Activated CD4-positive, alpha-beta memory T cell treated with anti-CD3 and anti-CD28 coated beads for 36 hours (primary cell): ENCODE data around the gene TBX4. TPM values are rescaled to one million over a fixed set of nuclear protein-coding genes. Genes with fewer than 3 reads are reported as not detected.

ENCODE experiments used
- CTCF ChIA-PET: fragments of 350-600 bp; sonication (Branson Sonifier 250); formaldehyde crosslinking; loops from one replicate; lab custom pipeline; 2021; ENCODE audit warnings: antibody characterized with exemption, inconsistent platforms; lab: Charles Lee
- POLR2A ChIA-PET: fragments of 350-600 bp; sonication (Branson Sonifier 250); formaldehyde crosslinking; loops from one replicate; lab custom pipeline; 2021; ENCODE audit warnings: antibody characterized with exemption; lab: Charles Lee
- DNase-seq: peaks from one replicate; pipeline ENCODE4 v3.0.0-alpha.2; 2020
- H3K27ac Mint-ChIP-seq: one replicate; pipeline ENCODE4 v1.8.0; 2021; ENCODE audit warnings: mixed read lengths
- H3K27me3 Mint-ChIP-seq: one replicate; pipeline ENCODE4 v1.8.0; 2021; ENCODE audit warnings: mixed read lengths
- H3K36me3 Mint-ChIP-seq: one replicate; pipeline ENCODE4 v1.8.0; 2021; ENCODE audit warnings: mixed read lengths
- H3K4me1 Mint-ChIP-seq: one replicate; pipeline ENCODE4 v1.8.0; 2021; ENCODE audit warnings: low read depth, mixed read lengths
- H3K4me3 Mint-ChIP-seq: one replicate; pipeline ENCODE4 v1.8.0; 2021; ENCODE audit warnings: mild to moderate bottlenecking, mixed read lengths
- H3K9me3 Mint-ChIP-seq: one replicate; pipeline ENCODE4 v1.8.0; 2021; ENCODE audit warnings: mixed read lengths
- intact Hi-C: fragments of 100-400 bp; cut with micrococcal nuclease; formaldehyde crosslinking; loops from one replicate; pipeline ENCODE4 v1.15.1; 2023
- total RNA-seq, 2 experiments: library from RNA; stranded (reverse); gene quantifications; one replicate each; pipeline ENCODE4 v1.2.3, GENCODE V29; 2021

The TBX4 gene
- total RNA-seq, 2 experiments from 2014 or later: not detected

- intact Hi-C loops: loop anchor here (5.0 kb wide), 1 partner anchor 418 kb away; no protein-coding TSS in a partner anchor
- H3K4me3 Mint-ChIP-seq: no peak overlapping the region
- DNase-seq: no peak
- H3K4me1 Mint-ChIP-seq: peaks cover 17% of the 10 kb centered on the region
- POLR2A ChIA-PET: no interaction called here
- H3K27me3 Mint-ChIP-seq: peaks cover 20% of the 10 kb centered on the region
- no peak overlapping the region for H3K27ac Mint-ChIP-seq
- CTCF ChIA-PET: interaction anchor here (0.6 to 3.4 kb wide), 10 partner anchors 11 to 1297 kb away, joined by 3 to 25 read pairs (median 3); no protein-coding TSS in a partner anchor
- no peaks in the 10 kb centered on the region for H3K36me3 Mint-ChIP-seq
- H3K9me3 Mint-ChIP-seq: no peaks in the 10 kb centered on the region
Measured at GRCh38 chr17:61414141-61414935, 37.9 kb upstream of the TBX4 start.

- Mint-ChIP-seq H3K4me3 (no peak overlapping the region), H3K27me3 (peaks cover 18% of the 10 kb centered on the region), H3K36me3 (no peaks in the 10 kb centered on the region), H3K4me1 (peaks cover 16% of the 10 kb centered on the region), H3K27ac (no peak overlapping the region), H3K9me3 (no peaks in the 10 kb centered on the region)
- ChIA-PET CTCF (interaction anchor here (0.6 to 1.4 kb wide), 3 partner anchors 10 to 135 kb away, joined by 3 to 6 read pairs (median 3); no protein-coding TSS in a partner anchor), POLR2A (no interaction called here)
- intact Hi-C loops: loop anchor here (5.0 kb wide), 1 partner anchor 417 kb away; no protein-coding TSS in a partner anchor
- no peak for DNase-seq
Measured at GRCh38 chr17:61414936-61415251, 37.3 kb upstream of the TBX4 start.

GRCh38 chr17:61415374-61416210 is 36.6 kb upstream of the TBX4 start:
- Mint-ChIP-seq H3K36me3 (no peaks in the 10 kb centered on the region), H3K27ac (no peak overlapping the region), H3K4me1 (peaks cover 9% of the 10 kb centered on the region), H3K27me3 (peaks cover 15% of the 10 kb centered on the region), H3K9me3 (no peaks in the 10 kb centered on the region), H3K4me3 (no peak overlapping the region)
- DNase-seq: no peak
- POLR2A ChIA-PET: no interaction called here
- CTCF ChIA-PET: interaction anchor here (0.7 to 1.7 kb wide), 4 partner anchors 32 to 695 kb away, joined by 3 to 6 read pairs (median 4); no protein-coding TSS in a partner anchor
- intact Hi-C loops: loop anchor here (1.0 kb wide), 1 partner anchor 136 kb away; no protein-coding TSS in a partner anchor

- ChIA-PET CTCF (interaction anchor here (1.0 to 1.7 kb wide), 2 partner anchors 158 to 696 kb away, joined by 3 to 4 read pairs; no protein-coding TSS in a partner anchor), POLR2A (no interaction called here)
- H3K4me1 Mint-ChIP-seq: peaks cover 7% of the 10 kb centered on the region
- H3K36me3 Mint-ChIP-seq: no peaks in the 10 kb centered on the region
- no peak overlapping the region for H3K27ac Mint-ChIP-seq
- no peaks in the 10 kb centered on the region for H3K9me3 Mint-ChIP-seq
- no peak for DNase-seq
- intact Hi-C loops: loop anchor here (1.0 kb wide), 1 partner anchor 135 kb away; no protein-coding TSS in a partner anchor
- no peak overlapping the region for H3K4me3 Mint-ChIP-seq
- H3K27me3 Mint-ChIP-seq: peaks cover 16% of the 10 kb centered on the region
Measured at GRCh38 chr17:61416211-61416539, 36.0 kb upstream of the TBX4 start.

- POLR2A ChIA-PET: no interaction called here
- intact Hi-C loops: loop anchor here (1.0 kb wide), 1 partner anchor 135 kb away; no protein-coding TSS in a partner anchor
Measured at GRCh38 chr17:61416540-61417363, 35.5 kb upstream of the TBX4 start.

GRCh38 chr17:61418449-61418848 is 33.8 kb upstream of the TBX4 start:
- ChIA-PET CTCF (interaction anchor here (1.1 to 2.5 kb wide), 3 partner anchors 55 to 166 kb away, joined by 3 to 9 read pairs (median 3); no protein-coding TSS in a partner anchor), POLR2A (no interaction called here)
- no peaks in the 10 kb centered on the region for H3K9me3 Mint-ChIP-seq
- H3K27me3 Mint-ChIP-seq: peaks cover 24% of the 10 kb centered on the region
- intact Hi-C loops: no loop called here
- DNase-seq: no peak
- no peak overlapping the region for H3K4me3 Mint-ChIP-seq
- H3K27ac Mint-ChIP-seq: no peak overlapping the region
- H3K36me3 Mint-ChIP-seq: no peaks in the 10 kb centered on the region
- peaks cover 4% of the 10 kb centered on the region for H3K4me1 Mint-ChIP-seq

More at GRCh38 chr17:61416540-61417363, 35.5 kb upstream of the TBX4 start:
- CTCF ChIA-PET: interaction anchor here (0.7 to 1.7 kb wide), 11 partner anchors 11 to 696 kb away, joined by 3 to 4 read pairs (median 3); partner anchors contain the start of gene TBX4
- Mint-ChIP-seq H3K36me3 (no peaks in the 10 kb centered on the region), H3K4me3 (no peak overlapping the region), H3K27me3 (peaks cover 17% of the 10 kb centered on the region), H3K27ac (no peak overlapping the region), H3K4me1 (peaks cover 4% of the 10 kb centered on the region), H3K9me3 (no peaks in the 10 kb centered on the region)
- DNase-seq: peak; percentile 77

- intact Hi-C loops: no loop called here
- Mint-ChIP-seq H3K27ac (no peak overlapping the region), H3K4me3 (no peak overlapping the region), H3K9me3 (no peaks in the 10 kb centered on the region), H3K4me1 (peaks cover 4% of the 10 kb centered on the region), H3K36me3 (no peaks in the 10 kb centered on the region), H3K27me3 (peaks cover 22% of the 10 kb centered on the region)
- no peak for DNase-seq
- ChIA-PET POLR2A (no interaction called here), CTCF (interaction anchor here (1.5 to 2.5 kb wide), 2 partner anchors 131 to 699 kb away, joined by 3 to 9 read pairs; no protein-coding TSS in a partner anchor)
Measured at GRCh38 chr17:61419496-61420046, 32.7 kb upstream of the TBX4 start.

GRCh38 chr17:61420052-61420451 is 32.2 kb upstream of the TBX4 start:
- no peak for DNase-seq
- peaks cover 22% of the 10 kb centered on the region for H3K27me3 Mint-ChIP-seq

GRCh38 chr17:61420745-61421398 is 31.4 kb upstream of the TBX4 start:
- ChIA-PET CTCF (interaction anchor here (0.7 to 2.5 kb wide), 3 partner anchors 27 to 418 kb away, joined by 3 to 9 read pairs (median 3); no protein-coding TSS in a partner anchor), POLR2A (no interaction called here)
- intact Hi-C loops: no loop called here
- H3K9me3 Mint-ChIP-seq: no peaks in the 10 kb centered on the region
- peaks cover 4% of the 10 kb centered on the region for H3K4me1 Mint-ChIP-seq
- H3K36me3 Mint-ChIP-seq: no peaks in the 10 kb centered on the region
- H3K4me3 Mint-ChIP-seq: no peak overlapping the region
- no peak overlapping the region for H3K27ac Mint-ChIP-seq
- DNase-seq: no peak
- H3K27me3 Mint-ChIP-seq: peaks cover 27% of the 10 kb centered on the region

More at GRCh38 chr17:61420052-61420451, 32.2 kb upstream of the TBX4 start:
- intact Hi-C loops: no loop called here
- Mint-ChIP-seq H3K9me3 (no peaks in the 10 kb centered on the region), H3K4me3 (no peak overlapping the region), H3K4me1 (peaks cover 4% of the 10 kb centered on the region), H3K36me3 (no peaks in the 10 kb centered on the region), H3K27ac (no peak overlapping the region)
- ChIA-PET CTCF (interaction anchor here (1.5 to 2.5 kb wide), 2 partner anchors 130 to 699 kb away, joined by 3 to 9 read pairs; no protein-coding TSS in a partner anchor), POLR2A (no interaction called here)

GRCh38 chr17:61421460-61421859 is 30.8 kb upstream of the TBX4 start:
- peaks cover 27% of the 10 kb centered on the region for H3K27me3 Mint-ChIP-seq
- no peak overlapping the region for H3K4me3 Mint-ChIP-seq
- ChIA-PET POLR2A (no interaction called here), CTCF (interaction anchor here (0.7 kb wide), 1 partner anchor 417 kb away, joined by 3 read pairs; no protein-coding TSS in a partner anchor)
- H3K4me1 Mint-ChIP-seq: peaks cover 4% of the 10 kb centered on the region
- intact Hi-C loops: no loop called here
- no peaks in the 10 kb centered on the region for H3K36me3 Mint-ChIP-seq
- no peak for DNase-seq
- no peak overlapping the region for H3K27ac Mint-ChIP-seq
- no peaks in the 10 kb centered on the region for H3K9me3 Mint-ChIP-seq
